ENCODE data around the gene ORM2. TPM values are rescaled to one million over a fixed set of nuclear protein-coding genes. Genes with fewer than 3 reads are reported as not detected.

ORM2 gene
- total RNA-seq, 1 donor from 2014 or later, result not detected

- H3K4me3 Mint-ChIP-seq, result no peak overlapping the region
- H3K4me2 ChIP-seq, result no peak overlapping the region
Observed at GRCh38 chr9:114348261-114348905, 18.7 kb downstream of the ORM2 start.

GRCh38 chr9:114348906-114349482 lies 19.3 kb downstream of the ORM2 start:
- no peaks in the 10 kb centered on the region for H3K9me3 ChIP-seq (ENCODE audit: low read depth)
- Mint-ChIP-seq H3K27ac (peak overlapping the region; percentile 91), H3K4me3 (no peak overlapping the region), H3K36me3 (peaks cover 16% of the 10 kb centered on the region), H3K4me1 (peaks cover 22% of the 10 kb centered on the region), H3K9me3 (no peaks in the 10 kb centered on the region), H3K27me3 (ENCODE audit: insufficient read depth, low read depth) (peaks cover 4% of the 10 kb centered on the region)
- TF ChIP-seq EZH2phosphoT487 (IDR thresholded peaks at IDR 0.05), result no peak
- TF ChIP-seq EZH2 (IDR thresholded peaks at IDR 0.05), result no peak
- no peak for TF ChIP-seq CTCF (IDR thresholded peaks at IDR 0.05)
- peaks cover 10% of the 10 kb centered on the region for H3K4me1 ChIP-seq
- no peaks in the 10 kb centered on the region for H3K36me3 ChIP-seq
- no peak overlapping the region for H2AFZ ChIP-seq (replicated peaks)
- no peaks in the 10 kb centered on the region for H3F3A ChIP-seq (ENCODE audit: low read depth)
- DNase-seq (ENCODE audit: low spot score), result peak; percentile 78
- H3K9ac ChIP-seq, result no peak overlapping the region
- no peaks in the 10 kb centered on the region for H4K20me1 ChIP-seq (ENCODE audit: low read depth)
- peak overlapping the region; percentile 8 for H3K4me2 ChIP-seq
- H3K27me3 ChIP-seq, result no peaks in the 10 kb centered on the region
- H3K27ac ChIP-seq, result no peak overlapping the region
- H3K4me3 ChIP-seq, result no peak overlapping the region
- no peaks in the 10 kb centered on the region for H3K79me2 ChIP-seq (ENCODE audit: low read depth)

More at GRCh38 chr9:114348261-114348905, 18.7 kb downstream of the ORM2 start:
- Mint-ChIP-seq H3K27ac (peak overlapping the region; percentile 91), H3K4me1 (peaks cover 22% of the 10 kb centered on the region), H3K36me3 (peaks cover 16% of the 10 kb centered on the region), H3K27me3 (ENCODE audit: insufficient read depth, low read depth) (peaks cover 4% of the 10 kb centered on the region), H3K9me3 (no peaks in the 10 kb centered on the region)
- H3F3A ChIP-seq (ENCODE audit: low read depth), result no peaks in the 10 kb centered on the region
- no peaks in the 10 kb centered on the region for H3K27me3 ChIP-seq
- peaks cover 10% of the 10 kb centered on the region for H3K4me1 ChIP-seq
- H3K27ac ChIP-seq, result no peak overlapping the region
- no peaks in the 10 kb centered on the region for H3K79me2 ChIP-seq (ENCODE audit: low read depth)
- no peak overlapping the region for H3K9ac ChIP-seq
- H2AFZ ChIP-seq (replicated peaks), result no peak overlapping the region
- no peak overlapping the region for H3K4me3 ChIP-seq
- no peaks in the 10 kb centered on the region for H3K9me3 ChIP-seq (ENCODE audit: low read depth)
- TF ChIP-seq CTCF (IDR thresholded peaks at IDR 0.05), result no peak
- TF ChIP-seq EZH2 (IDR thresholded peaks at IDR 0.05), result no peak
- no peak for TF ChIP-seq EZH2phosphoT487 (IDR thresholded peaks at IDR 0.05)
- no peak for DNase-seq (ENCODE audit: low spot score)
- no peaks in the 10 kb centered on the region for H4K20me1 ChIP-seq (ENCODE audit: low read depth)
- no peaks in the 10 kb centered on the region for H3K36me3 ChIP-seq

- Histone ChIP-seq H3K36me3 (no peaks in the 10 kb centered on the region), H3K9ac (no peak overlapping the region), H2AFZ (replicated peaks) (no peak overlapping the region), H3K4me1 (peaks cover 10% of the 10 kb centered on the region), H3K27me3 (no peaks in the 10 kb centered on the region), H3K4me3 (no peak overlapping the region), H3K9me3 (ENCODE audit: low read depth) (no peaks in the 10 kb centered on the region), H3K27ac (no peak overlapping the region), H3K79me2 (ENCODE audit: low read depth) (no peaks in the 10 kb centered on the region), H4K20me1 (ENCODE audit: low read depth) (no peaks in the 10 kb centered on the region), H3K4me2 (no peak overlapping the region), H3F3A (ENCODE audit: low read depth) (no peaks in the 10 kb centered on the region)
- H3K27ac Mint-ChIP-seq, result no peak overlapping the region
- H3K27me3 Mint-ChIP-seq (ENCODE audit: insufficient read depth, low read depth), result peaks cover 4% of the 10 kb centered on the region
- DNase-seq (ENCODE audit: low spot score), result no peak
- H3K4me1 Mint-ChIP-seq, result peaks cover 22% of the 10 kb centered on the region
- no peaks in the 10 kb centered on the region for H3K9me3 Mint-ChIP-seq
- H3K4me3 Mint-ChIP-seq, result peak overlapping the region; percentile 9
- H3K36me3 Mint-ChIP-seq, result peaks cover 16% of the 10 kb centered on the region
- TF ChIP-seq EZH2phosphoT487 (IDR thresholded peaks at IDR 0.05), result no peak
- TF ChIP-seq EZH2 (IDR thresholded peaks at IDR 0.05), result no peak
- no peak for TF ChIP-seq CTCF (IDR thresholded peaks at IDR 0.05)
Observed at GRCh38 chr9:114349713-114350480, 20.2 kb downstream of the ORM2 start.

All from neural progenitor cell (in vitro differentiated cells).